GM18519 (cell line): ENCODE results near the gene DDOST.
"Not testable (repeated sequence)": the region's sequence is repeated elsewhere in the genome, so short reads cannot be mapped to it uniquely, and the experiment has no call there.

Experiments used
- ATAC-seq: cut with Tn5 transposase; IDR thresholded peaks from one replicate; pipeline ENCODE4 v1.9.1; 2021; ENCODE audit warnings: mild to moderate bottlenecking, moderate library complexity; ENCODE audit not compliant: unreplicated experiment, low FRiP score

Gene DDOST

GRCh38 chr1:20693623-20694022 is 32.5 kb upstream of the DDOST start:
- ATAC-seq: no peak

- no peak for ATAC-seq
Measured at GRCh38 chr1:20691872-20692271, 30.7 kb upstream of the DDOST start.

- no peak for ATAC-seq
Measured at GRCh38 chr1:20689645-20690056, 28.5 kb upstream of the DDOST start.

GRCh38 chr1:20686883-20687725 is 25.9 kb upstream of the DDOST start:
- no peak for ATAC-seq

- ATAC-seq: no peak
Measured at GRCh38 chr1:20685741-20686140, 24.6 kb upstream of the DDOST start.

GRCh38 chr1:20685099-20685662 is 24.0 kb upstream of the DDOST start:
- ATAC-seq: no peak

- no peak for ATAC-seq
Measured at GRCh38 chr1:20684651-20685050, 23.5 kb upstream of the DDOST start.

- ATAC-seq: no peak
Measured at GRCh38 chr1:20684050-20684620, 23.0 kb upstream of the DDOST start.

GRCh38 chr1:20683614-20684013 is 22.4 kb upstream of the DDOST start:
- ATAC-seq: no peak

GRCh38 chr1:20682571-20683236 is 21.5 kb upstream of the DDOST start:
- ATAC-seq: no peak

GRCh38 chr1:20681999-20682398 is 20.8 kb upstream of the DDOST start:
- no peak for ATAC-seq

- no peak for ATAC-seq
Measured at GRCh38 chr1:20680269-20680668, 19.1 kb upstream of the DDOST start.

GRCh38 chr1:20678599-20678998 is 17.4 kb upstream of the DDOST start:
- ATAC-seq: no peak

- not testable (repeated sequence) for ATAC-seq
Measured at GRCh38 chr1:20673626-20674025, 12.5 kb upstream of the DDOST start.

- ATAC-seq: no peak
Measured at GRCh38 chr1:20672265-20672632, 11.1 kb upstream of the DDOST start.

GRCh38 chr1:20670936-20671335 is 9.8 kb upstream of the DDOST start:
- no peak for ATAC-seq

- no peak for ATAC-seq
Measured at GRCh38 chr1:20668581-20668980, 7.4 kb upstream of the DDOST start.

- ATAC-seq: no peak
Measured at GRCh38 chr1:20666804-20667203, 5.6 kb upstream of the DDOST start.

- ATAC-seq: no peak
Measured at GRCh38 chr1:20666146-20666545, 5.0 kb upstream of the DDOST start.

GRCh38 chr1:20665726-20666125 is 4.6 kb upstream of the DDOST start:
- ATAC-seq: no peak

GRCh38 chr1:20663969-20664715 is 3.0 kb upstream of the DDOST start:
- ATAC-seq: no peak
